Esophagus muscularis mucosa (tissue), 4 donors: Measurements from ENCODE around the gene ZNF124. TPM values are rescaled to one million over a fixed set of nuclear protein-coding genes. Genes with fewer than 3 reads are reported as not detected.
A peak's percentile ranks its signal among the peaks of the same experiment; 100 is the strongest.
"Not testable (repeated sequence)": the region's sequence is repeated elsewhere in the genome, so short reads cannot be mapped to it uniquely, and the experiment has no call there.

ENCODE experiments used
- DNase-seq: peaks from one replicate; pipeline ENCODE4 v3.0.0-alpha.2; 2017; ENCODE audit errors: extremely low spot score
- H3K27ac ChIP-seq, 4 donors: fragments of 200-600 bp; sonication (generic); replicated peaks in 1 of 4; 1 replicate in 3 of 4; 2 replicates in 1 of 4; pipeline ENCODE4 v1.5.1; 2016 to 2019; ENCODE audit warnings: mild to moderate bottlenecking in 1 of 4
- H3K27me3 ChIP-seq, 4 donors: fragments of 200-600 bp; sonication (generic); one replicate each; pipeline versions ENCODE4 v1.5.1 to v1.6.0; 2016 to 2019
- H3K36me3 ChIP-seq, 4 donors: fragments of 200-600 bp; sonication (generic); one replicate each; pipeline ENCODE4 v1.5.1; 2016 to 2019
- H3K4me1 ChIP-seq, 4 donors: fragments of 200-600 bp; sonication (generic); one replicate each; pipeline ENCODE4 v1.5.1; 2016 to 2019
- H3K4me3 ChIP-seq, 4 donors: fragments of 200-600 bp; sonication (generic); 1 replicate in 2 of 4; 2 replicates in 2 of 4; pipeline ENCODE4 v1.5.1; 2016 to 2019; ENCODE audit warnings: mild to moderate bottlenecking in 4 of 4, moderate library complexity in 1 of 4
- H3K9me3 ChIP-seq, 4 donors: fragments of 200-600 bp; sonication (generic); 1 replicate in 3 of 4; 2 replicates in 1 of 4; pipeline ENCODE4 v1.5.1; 2016 to 2019
- CTCF ChIP-seq, 3 experiments: fragments of 200-600 bp in 2 of 3; fragments of 450-650 bp in 1 of 3; sonication (generic) in 2 of 3; IDR thresholded peaks; one replicate each; pipeline ENCODE4 v1.5.1; 2017 to 2019; ENCODE audit warnings: antibody characterized with exemption in 3 of 3, mild to moderate bottlenecking in 2 of 3, moderate library complexity in 1 of 3
- EP300 ChIP-seq: sonication (generic); formaldehyde crosslinking; IDR thresholded peaks from one replicate; pipeline ENCODE4 v1.6.1; 2017; ENCODE audit warnings: antibody characterized with exemption
- POLR2A ChIP-seq: fragments of 450-650 bp; IDR thresholded peaks from one replicate; pipeline ENCODE4 v1.6.1; 2017; ENCODE audit warnings: antibody characterized with exemption, moderate library complexity, mild to moderate bottlenecking, low read depth
- POLR2AphosphoS5 ChIP-seq, 2 donors: sonication (generic); formaldehyde crosslinking; IDR thresholded peaks; one replicate each; pipeline ENCODE4 v1.6.1; 2017; ENCODE audit warnings: antibody characterized with exemption in 2 of 2
- WGBS: methylation state at CpG from one replicate; pipeline ENCODE4 v1.1.5; 2018; 5-methylcytosine and 5-hydroxymethylcytosine counted together
- intact Hi-C: fragments of 100-400 bp; cut with DNase I; formaldehyde crosslinking; loops from one replicate; pipeline ENCODE4 v1.15.1; 2023
- total RNA-seq, 4 donors: library from RNA; depleted of rRNA; stranded (reverse); fragments of >200 nt; gene quantifications; one replicate each; pipeline versions ENCODE4 v1.1.0 to v1.2.1, GENCODE V29; 2016

ZNF124 gene
- total RNA-seq, 4 donors from 2014 or later = 21.6 to 62.7 (median 43.3) TPM

GRCh38 chr1:247146671-247147070 is 25.1 kb downstream of the ZNF124 start:
- DNase-seq = no peak

GRCh38 chr1:247145279-247145678 is 26.5 kb downstream of the ZNF124 start:
- no peak overlapping the region for H3K27ac ChIP-seq
- peaks cover 7 to 24% (median 15%) of the 10 kb centered on the region in 4 donors for H3K36me3 ChIP-seq
- DNase-seq = no peak
- H3K4me1 ChIP-seq = no peaks in the 10 kb centered on the region
- H3K27me3 ChIP-seq = no peaks in the 10 kb centered on the region
- peaks cover 3 to 72% (median 46%) of the 10 kb centered on the region in 4 donors for H3K9me3 ChIP-seq
- intact Hi-C loops = no loop called here
- WGBS = 97% methylated on average over 6 of the region's 6 CpGs
- H3K4me3 ChIP-seq = no peak overlapping the region
- TF ChIP-seq CTCF (IDR thresholded peaks at IDR 0.05) (no peak), EP300 (no peak), POLR2A (no peak), POLR2AphosphoS5 (IDR thresholded peaks at IDR 0.05) (no peak)

More at GRCh38 chr1:247146671-247147070, 25.1 kb downstream of the ZNF124 start:
- WGBS = 94% methylated on average over 3 of the region's 3 CpGs
- no peak for TF ChIP-seq CTCF (IDR thresholded peaks at IDR 0.05)
- no peak for TF ChIP-seq EP300
- TF ChIP-seq POLR2AphosphoS5 (IDR thresholded peaks at IDR 0.05) = no peak
- no peak for TF ChIP-seq POLR2A
- Histone ChIP-seq H3K36me3 (peaks cover 0 to 20% (median 7%) of the 10 kb centered on the region in 4 donors), H3K4me3 (no peak overlapping the region), H3K4me1 (no peaks in the 10 kb centered on the region), H3K9me3 (peaks cover 3 to 58% (median 44%) of the 10 kb centered on the region in 4 donors), H3K27me3 (no peaks in the 10 kb centered on the region), H3K27ac (no peak overlapping the region)
- intact Hi-C loops = no loop called here

DNA sequence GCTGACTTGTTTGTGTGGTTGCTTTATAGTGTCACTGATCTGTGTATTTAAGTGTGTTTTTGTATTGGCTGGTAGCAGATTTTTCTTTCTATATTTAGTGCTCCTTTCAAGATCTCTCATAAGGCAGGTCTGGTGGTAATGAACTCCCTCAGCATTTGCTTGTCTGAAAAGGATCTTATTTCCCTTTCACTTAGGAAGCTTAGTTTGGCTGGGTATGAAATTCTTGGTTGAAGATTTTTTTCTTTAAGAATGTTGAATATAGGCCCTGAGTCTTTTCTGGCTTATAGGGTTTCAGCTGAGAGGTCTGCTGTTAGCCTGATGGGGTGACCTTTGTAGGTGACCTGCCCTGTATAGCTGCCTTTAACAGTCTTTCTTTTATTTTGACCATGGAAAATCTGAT is 32.3 kb downstream of the ZNF124 start:
- H3K27me3 ChIP-seq, H3K27ac ChIP-seq, DNase-seq, H3K4me3 ChIP-seq, H3K4me1 ChIP-seq, intact Hi-C loops: not testable (repeated sequence)
- Histone ChIP-seq H3K9me3 (peaks cover 3 to 97% (median 82%) of the 10 kb centered on the region in 4 donors), H3K36me3 (peaks cover 7 to 13% (median 9%) of the 10 kb centered on the region in 4 donors)

DNA sequence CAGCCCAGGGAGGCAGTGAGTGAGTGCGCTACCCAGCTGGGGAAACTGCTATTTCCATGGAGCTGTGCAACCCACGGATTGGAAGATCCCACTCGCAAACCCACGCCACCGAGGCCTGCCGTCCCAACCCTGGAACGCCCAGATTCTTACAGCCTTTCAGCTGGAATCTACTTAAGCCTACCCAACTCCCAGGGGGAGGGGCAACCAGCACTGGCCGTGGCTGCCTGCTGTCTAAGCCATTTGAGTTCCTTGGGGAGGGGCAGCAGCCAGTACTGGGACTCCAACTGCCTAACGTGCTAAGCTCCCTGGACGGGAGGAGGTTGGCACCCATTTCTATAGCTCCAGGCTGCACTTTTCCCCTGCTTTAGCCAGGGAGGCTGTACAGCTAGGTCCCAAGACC is 40.6 kb downstream of the ZNF124 start:
- TF ChIP-seq EP300 (no peak), POLR2AphosphoS5 (IDR thresholded peaks at IDR 0.05) (no peak), POLR2A (no peak), CTCF (IDR thresholded peaks at IDR 0.05) (no peak)
- Histone ChIP-seq H3K9me3 (peaks cover 0 to 57% (median 38%) of the 10 kb centered on the region in 4 donors), H3K4me1 (peaks cover 0 to 6% (median 5%) of the 10 kb centered on the region in 4 donors), H3K36me3 (peaks cover 0 to 14% (median 9%) of the 10 kb centered on the region in 4 donors), H3K4me3 (no peak overlapping the region), H3K27me3 (no peaks in the 10 kb centered on the region), H3K27ac (no peak overlapping the region)
- 98% methylated on average over 9 of the region's 10 CpGs for WGBS
- intact Hi-C loops = no loop called here
- DNase-seq = no peak

GRCh38 chr1:247127519-247128282 is 44.1 kb downstream of the ZNF124 start:
- H3K27ac ChIP-seq, DNase-seq, H3K4me1 ChIP-seq, H3K27me3 ChIP-seq: not testable (repeated sequence)
- peaks cover 0 to 23% (median 6%) of the 10 kb centered on the region in 4 donors for H3K9me3 ChIP-seq
- peak overlapping the region in 2 of 4 donors; percentile 19 to 37 for H3K4me3 ChIP-seq
- intact Hi-C loops = loop anchor here (10.0 kb wide), 1 partner anchor 67 kb away; no protein-coding TSS in a partner anchor
- 43% methylated on average over 12 of the region's 18 CpGs for WGBS
- H3K36me3 ChIP-seq = peaks cover 0 to 14% (median 9%) of the 10 kb centered on the region in 4 donors

DNA sequence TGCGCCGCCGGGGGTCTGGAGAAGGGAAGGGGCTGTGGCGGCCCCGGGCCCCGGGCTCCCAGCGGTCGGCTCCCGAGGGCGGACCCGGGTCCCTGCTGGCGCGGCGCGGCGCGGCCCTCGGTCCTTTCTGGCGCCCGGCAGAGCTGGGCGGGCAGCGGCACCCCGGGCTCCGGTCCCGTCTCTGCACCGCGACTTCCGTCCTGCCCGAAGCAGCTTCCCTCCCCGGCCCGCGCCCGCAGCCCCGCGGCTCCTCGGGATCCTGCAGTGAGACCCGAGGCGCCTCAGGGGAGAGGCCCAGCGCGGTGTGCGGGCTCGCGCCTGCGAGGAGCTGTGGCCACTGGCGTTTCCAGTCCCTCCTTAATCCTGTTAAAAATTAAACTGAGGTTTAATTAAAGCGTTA is 45.2 kb downstream of the ZNF124 start:
- not testable (repeated sequence) for H3K36me3 ChIP-seq, H3K27me3 ChIP-seq, H3K4me3 ChIP-seq, DNase-seq, H3K27ac ChIP-seq, H3K4me1 ChIP-seq
- intact Hi-C loops = loop anchor here (10.0 kb wide), 1 partner anchor 68 kb away; no protein-coding TSS in a partner anchor
- WGBS = no CpG with 5 or more reads among the region's 46 CpGs
- H3K9me3 ChIP-seq = peaks cover 0 to 12% (median 2%) of the 10 kb centered on the region in 4 donors

GRCh38 chr1:247126166-247126565 is 45.7 kb downstream of the ZNF124 start:
- intact Hi-C loops = loop anchor here (10.0 kb wide), 1 partner anchor 69 kb away; no protein-coding TSS in a partner anchor
- not testable (repeated sequence) for H3K36me3 ChIP-seq, H3K4me1 ChIP-seq, DNase-seq, H3K27me3 ChIP-seq, H3K9me3 ChIP-seq, H3K4me3 ChIP-seq, H3K27ac ChIP-seq
- WGBS = no CpG with 5 or more reads among the region's 25 CpGs
